GM12891 (cell line): ENCODE measurements around the gene STAT4.

Experiments
- PAX5 ChIP-seq: IDR thresholded peaks from 2 replicates; pipeline ENCODE4 v1.6.1; 2011; ENCODE audit warnings: low read length, moderate library complexity, mild to moderate bottlenecking; ENCODE audit not compliant: insufficient read depth, severe bottlenecking
- POLR2A ChIP-seq: IDR thresholded peaks from 2 replicates; pipeline ENCODE4 v1.6.1; 2011; ENCODE audit warnings: low read depth, low read length, control low read depth
- POLR2AphosphoS5 ChIP-seq: IDR thresholded peaks from 2 replicates; pipeline ENCODE4 v1.6.1; 2011; ENCODE audit warnings: low read depth, low read length, control low read depth
- TAF1 ChIP-seq: IDR thresholded peaks from 2 replicates; pipeline ENCODE4 v1.6.1; 2011; ENCODE audit warnings: low read depth, low read length, control low read depth

- TF ChIP-seq POLR2AphosphoS5 (no peak; the same call in 1 of the 2 replicates), TAF1 (no peak), POLR2A (no peak), PAX5 (no peak)
Measured at GRCh38 chr2:190996338-190996946, 154.4 kb downstream of the STAT4 start.
